ENCODE data around the gene NCOR1.

NCOR1 gene

DNA sequence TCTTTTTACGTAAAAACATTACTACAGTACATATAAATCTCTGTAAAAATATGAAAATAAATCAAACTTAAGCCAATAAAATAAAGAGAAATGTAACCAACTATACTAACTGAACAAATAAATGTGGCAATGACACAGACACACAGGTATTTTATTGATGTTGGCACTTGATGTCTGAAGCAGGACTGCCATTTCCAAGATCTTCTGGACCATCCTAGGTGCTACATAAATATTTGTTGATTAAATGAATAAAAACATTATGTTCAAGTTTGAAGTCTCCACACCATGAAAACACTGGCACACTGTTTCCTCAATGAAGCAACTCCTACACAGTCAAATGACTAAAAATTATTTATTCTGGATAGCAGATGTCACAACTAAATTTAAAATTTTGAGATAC is 106.9 kb downstream of the NCOR1 start:
- Histone ChIP-seq H3K27me3 (replicated peaks; ENCODE audit: insufficient read depth, low read length) (no peaks in the 10 kb centered on the region), H3K4me2 (ENCODE audit: low read depth, low read length) (no peak overlapping the region), H3K36me3 (replicated peaks; ENCODE audit: insufficient read depth, low read length) (no peaks in the 10 kb centered on the region; the same call in 1 of the 2 replicates), H3K9me2 (replicated peaks; ENCODE audit: insufficient read depth, low read length) (no peaks in the 10 kb centered on the region), H3K9ac (ENCODE audit: low read length) (no peak overlapping the region), H2AFZ (ENCODE audit: low read length) (no peak overlapping the region), H3K27ac (ENCODE audit: low read length) (no peak overlapping the region), H3K9me3 (replicated peaks; ENCODE audit: insufficient read depth, low read length) (no peaks in the 10 kb centered on the region), H4K20me1 (ENCODE audit: insufficient read depth, low read length) (no peaks in the 10 kb centered on the region), H3K4me3 (ENCODE audit: low read length) (no peak overlapping the region), H3F3A (ENCODE audit: insufficient read depth, low read length) (0 out of 2 replicates have a peak, but pooled peaks cover 3% of the 10 kb centered on the region), H3K79me2 (ENCODE audit: low read length) (no peaks in the 10 kb centered on the region; the same call in 1 of the 2 replicates), H3K4me1 (ENCODE audit: low read length) (no peaks in the 10 kb centered on the region)
- no peak for DNase-seq
- TF ChIP-seq EZH2 (optimal IDR thresholded peaks at IDR 0.05; ENCODE audit: low read depth, low read length): no peak
- TF ChIP-seq, protein P1, sequence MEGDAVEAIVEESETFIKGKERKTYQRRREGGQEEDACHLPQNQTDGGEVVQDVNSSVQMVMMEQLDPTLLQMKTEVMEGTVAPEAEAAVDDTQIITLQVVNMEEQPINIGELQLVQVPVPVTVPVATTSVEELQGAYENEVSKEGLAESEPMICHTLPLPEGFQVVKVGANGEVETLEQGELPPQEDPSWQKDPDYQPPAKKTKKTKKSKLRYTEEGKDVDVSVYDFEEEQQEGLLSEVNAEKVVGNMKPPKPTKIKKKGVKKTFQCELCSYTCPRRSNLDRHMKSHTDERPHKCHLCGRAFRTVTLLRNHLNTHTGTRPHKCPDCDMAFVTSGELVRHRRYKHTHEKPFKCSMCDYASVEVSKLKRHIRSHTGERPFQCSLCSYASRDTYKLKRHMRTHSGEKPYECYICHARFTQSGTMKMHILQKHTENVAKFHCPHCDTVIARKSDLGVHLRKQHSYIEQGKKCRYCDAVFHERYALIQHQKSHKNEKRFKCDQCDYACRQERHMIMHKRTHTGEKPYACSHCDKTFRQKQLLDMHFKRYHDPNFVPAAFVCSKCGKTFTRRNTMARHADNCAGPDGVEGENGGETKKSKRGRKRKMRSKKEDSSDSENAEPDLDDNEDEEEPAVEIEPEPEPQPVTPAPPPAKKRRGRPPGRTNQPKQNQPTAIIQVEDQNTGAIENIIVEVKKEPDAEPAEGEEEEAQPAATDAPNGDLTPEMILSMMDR (IDR thresholded peaks at IDR 0.05; ENCODE audit: low read length): no peak
- TF ChIP-seq EZH2phosphoT487 (IDR thresholded peaks at IDR 0.05; ENCODE audit: low read length): no peak

DNA sequence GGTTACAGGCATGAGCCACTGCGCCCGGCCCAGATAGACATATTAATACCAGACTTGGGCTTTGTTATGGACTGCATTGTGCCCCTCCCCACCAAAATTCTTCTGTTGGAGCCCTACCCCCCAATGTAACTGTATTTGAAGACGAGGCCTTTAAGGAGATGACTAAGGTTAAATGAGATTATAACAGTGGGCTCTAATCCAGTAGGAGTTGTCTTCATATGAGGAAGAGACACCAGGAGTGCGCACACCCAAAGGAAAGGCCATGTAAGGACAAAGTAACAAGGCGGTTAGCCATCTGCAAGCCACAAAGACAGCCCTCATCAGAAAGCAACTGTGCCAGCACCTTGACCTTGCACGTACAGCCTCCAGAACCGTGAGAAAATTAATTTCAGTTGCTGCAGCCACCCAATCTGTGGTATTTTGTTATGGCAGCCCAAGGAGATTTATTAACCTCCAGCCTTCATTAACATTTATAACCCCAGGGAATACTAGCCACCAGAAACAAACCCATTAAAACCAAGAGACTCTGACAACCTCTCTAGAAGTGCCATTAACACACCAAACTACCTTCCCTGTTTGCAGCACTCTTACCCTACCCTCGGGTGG is 108.1 kb downstream of the NCOR1 start:
- no peaks in the 10 kb centered on the region for H3K4me1 ChIP-seq (ENCODE audit: low read length)
- no peaks in the 10 kb centered on the region; the same call in 1 of the 2 replicates for H3K79me2 ChIP-seq (ENCODE audit: low read length)
- H4K20me1 ChIP-seq (ENCODE audit: insufficient read depth, low read length): no peaks in the 10 kb centered on the region
- DNase-seq: no peak
- no peaks in the 10 kb centered on the region; the same call in 1 of the 2 replicates for H3K36me3 ChIP-seq (replicated peaks; ENCODE audit: insufficient read depth, low read length)
- no peaks in the 10 kb centered on the region for H3K9me3 ChIP-seq (replicated peaks; ENCODE audit: insufficient read depth, low read length)
- 0 out of 2 replicates have a peak, but pooled peaks cover 3% of the 10 kb centered on the region for H3F3A ChIP-seq (ENCODE audit: insufficient read depth, low read length)
- no peak overlapping the region for H3K4me2 ChIP-seq (ENCODE audit: low read depth, low read length)
- H3K27ac ChIP-seq (ENCODE audit: low read length): no peak overlapping the region
- H3K9ac ChIP-seq (ENCODE audit: low read length): no peak overlapping the region
- no peaks in the 10 kb centered on the region for H3K27me3 ChIP-seq (replicated peaks; ENCODE audit: insufficient read depth, low read length)
- no peak overlapping the region for H2AFZ ChIP-seq (ENCODE audit: low read length)
- H3K9me2 ChIP-seq (replicated peaks; ENCODE audit: insufficient read depth, low read length): no peaks in the 10 kb centered on the region
- H3K4me3 ChIP-seq (ENCODE audit: low read length): no peak overlapping the region
- TF ChIP-seq, protein P1 (IDR thresholded peaks at IDR 0.05; ENCODE audit: low read length): no peak
- TF ChIP-seq EZH2phosphoT487 (IDR thresholded peaks at IDR 0.05; ENCODE audit: low read length) (no peak), EZH2 (optimal IDR thresholded peaks at IDR 0.05; ENCODE audit: low read depth, low read length) (no peak)

DNA sequence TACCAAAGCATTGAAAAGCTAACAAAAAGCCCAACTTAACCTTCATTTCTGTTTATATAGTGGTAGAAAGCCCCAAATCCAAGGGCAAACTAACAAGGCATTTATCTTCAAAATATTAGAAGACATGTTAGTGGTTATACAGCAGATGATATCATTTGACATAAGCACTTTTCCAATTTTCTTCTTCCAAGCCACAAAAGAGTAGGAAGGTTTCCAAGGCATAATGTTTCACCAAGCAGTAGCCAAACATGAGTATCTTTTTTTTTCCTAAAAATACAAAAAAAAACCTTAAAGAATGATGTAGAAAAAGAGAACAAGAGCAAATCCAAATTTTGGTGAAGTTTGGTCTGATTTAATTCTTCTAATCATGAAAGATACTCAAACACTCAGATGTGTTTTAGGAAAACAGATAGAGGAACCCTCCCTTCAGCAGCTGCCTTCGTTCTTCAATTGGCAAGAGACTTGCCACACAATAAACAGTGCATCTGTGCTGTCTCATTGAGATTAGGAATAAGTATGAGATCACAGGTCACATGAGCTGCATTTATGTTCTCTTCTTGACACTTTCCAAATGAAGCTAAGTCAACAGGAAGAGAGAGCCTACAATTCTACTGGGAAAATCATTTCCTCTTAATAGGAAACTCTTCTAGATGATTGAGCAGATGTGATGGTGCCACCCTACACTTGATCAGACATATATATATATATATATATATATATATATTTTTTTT is 109.0 kb downstream of the NCOR1 start:
- no peaks in the 10 kb centered on the region for H3K27me3 ChIP-seq (replicated peaks; ENCODE audit: insufficient read depth, low read length)
- TF ChIP-seq EZH2phosphoT487 (IDR thresholded peaks at IDR 0.05; ENCODE audit: low read length): no peak
- TF ChIP-seq, protein P1 (IDR thresholded peaks at IDR 0.05; ENCODE audit: low read length): no peak
- TF ChIP-seq EZH2 (optimal IDR thresholded peaks at IDR 0.05; ENCODE audit: low read depth, low read length): no peak
- no peaks in the 10 kb centered on the region for H3K9me3 ChIP-seq (replicated peaks; ENCODE audit: insufficient read depth, low read length)
- no peak overlapping the region for H3K4me3 ChIP-seq (ENCODE audit: low read length)
- no peaks in the 10 kb centered on the region; the same call in 1 of the 2 replicates for H3K36me3 ChIP-seq (replicated peaks; ENCODE audit: insufficient read depth, low read length)
- H3K4me1 ChIP-seq (ENCODE audit: low read length): no peaks in the 10 kb centered on the region
- H3K9me2 ChIP-seq (replicated peaks; ENCODE audit: insufficient read depth, low read length): no peaks in the 10 kb centered on the region
- H3K9ac ChIP-seq (ENCODE audit: low read length): no peak overlapping the region
- H4K20me1 ChIP-seq (ENCODE audit: insufficient read depth, low read length): no peaks in the 10 kb centered on the region
- no peak overlapping the region for H3K27ac ChIP-seq (ENCODE audit: low read length)
- no peaks in the 10 kb centered on the region; the same call in 1 of the 2 replicates for H3K79me2 ChIP-seq (ENCODE audit: low read length)
- H3F3A ChIP-seq (ENCODE audit: insufficient read depth, low read length): 0 out of 2 replicates have a peak, but pooled peaks cover 3% of the 10 kb centered on the region
- no peak for DNase-seq
- no peak overlapping the region for H3K4me2 ChIP-seq (ENCODE audit: low read depth, low read length)
- no peak overlapping the region for H2AFZ ChIP-seq (ENCODE audit: low read length)
